ENCODE results near the gene MTFR1L.

GRCh38 chr1:25834894-25835293 lies 15.1 kb downstream of the MTFR1L start:
- TF ChIP-seq CTCF (IDR thresholded peaks at IDR 0.05) (no peak), POLR2A (IDR thresholded peaks at IDR 0.05) (no peak)

All from heart left ventricle (tissue), 13 donors.